ENCODE results near the gene FOXRED2. TPM values are rescaled to one million over a fixed set of nuclear protein-coding genes. Genes with fewer than 3 reads are reported as not detected.
A peak's percentile ranks its signal among the peaks of the same experiment; 100 is the strongest.

The FOXRED2 gene
- total RNA-seq, 4 donors from 2014 or later = 0.29 to 24.7 (median 9.5) TPM

DNA sequence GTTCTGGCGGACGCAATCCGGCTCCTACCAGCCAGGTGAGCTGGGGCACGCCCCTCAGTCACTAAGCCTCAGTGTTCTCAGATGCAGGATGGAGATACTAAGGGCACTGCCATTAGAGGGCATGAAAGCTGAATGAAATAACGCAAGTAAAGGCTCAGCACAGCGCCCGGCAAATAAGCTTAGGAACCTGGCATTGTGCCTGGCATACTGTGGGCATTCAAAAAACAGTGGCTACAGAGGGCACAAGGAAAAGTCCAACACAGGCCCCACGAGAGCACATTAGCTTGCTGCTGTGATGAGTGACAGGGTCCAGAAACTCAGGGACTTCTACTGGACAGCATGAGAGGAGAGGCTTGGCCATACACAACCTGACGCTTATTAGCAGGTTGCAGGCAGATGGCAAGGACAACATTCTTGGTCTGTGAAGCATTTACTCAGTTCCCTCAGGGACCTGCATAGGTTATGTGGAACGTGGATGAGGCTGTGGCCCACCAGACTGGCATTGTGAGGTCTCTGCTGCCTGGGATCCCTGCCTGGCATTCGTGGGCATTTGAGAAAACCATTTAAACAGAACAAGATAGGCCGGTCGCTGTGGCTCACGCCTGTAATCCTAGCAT is 37.6 kb downstream of the FOXRED2 start:
- intact Hi-C loops (cut with DNase I; ENCODE audit: low total_unique reads) = loop anchor here (10.0 kb wide), 1 partner anchor 144 kb away; no protein-coding TSS in a partner anchor
- TF ChIP-seq POLR2A (IDR thresholded peaks at IDR 0.05) (no peak), CTCF (IDR thresholded peaks at IDR 0.05) (no peak)
- Histone ChIP-seq H3K36me3 (no peaks in the 10 kb centered on the region), H3K4me1 (peaks cover 9 to 11% of the 10 kb centered on the region in 2 donors), H3K9me3 (no peaks in the 10 kb centered on the region), H3K27me3 (no peaks in the 10 kb centered on the region), H3K27ac (peak overlapping the region; percentile 96 to 97), H3K4me3 (no peak overlapping the region)
- DNase-seq = no peak

- no peak for DNase-seq
- peaks cover 9 to 11% of the 10 kb centered on the region in 2 donors for H3K4me1 ChIP-seq
- H3K27ac ChIP-seq = peak overlapping the region; percentile 96 to 97
- intact Hi-C loops (cut with DNase I; ENCODE audit: low total_unique reads) = loop anchor here (10.0 kb wide), 1 partner anchor 143 kb away; no protein-coding TSS in a partner anchor
- no peak for TF ChIP-seq CTCF (IDR thresholded peaks at IDR 0.05)
- no peak for TF ChIP-seq POLR2A (IDR thresholded peaks at IDR 0.05)
- no peak overlapping the region for H3K4me3 ChIP-seq
- H3K36me3 ChIP-seq = no peaks in the 10 kb centered on the region
- no peaks in the 10 kb centered on the region for H3K9me3 ChIP-seq
- no peaks in the 10 kb centered on the region for H3K27me3 ChIP-seq
Observed at GRCh38 chr22:36467946-36468345, 38.9 kb downstream of the FOXRED2 start.

- Histone ChIP-seq H3K9me3 (no peaks in the 10 kb centered on the region), H3K36me3 (no peaks in the 10 kb centered on the region), H3K4me1 (peaks cover 9 to 11% of the 10 kb centered on the region in 2 donors), H3K27ac (peak overlapping the region; percentile 96 to 97), H3K4me3 (no peak overlapping the region), H3K27me3 (no peaks in the 10 kb centered on the region)
- no peak for DNase-seq
- TF ChIP-seq POLR2A (IDR thresholded peaks at IDR 0.05) (no peak), CTCF (IDR thresholded peaks at IDR 0.05) (no peak)
- intact Hi-C loops (cut with DNase I; ENCODE audit: low total_unique reads) = loop anchor here (10.0 kb wide), 1 partner anchor 142 kb away; no protein-coding TSS in a partner anchor
Observed at GRCh38 chr22:36467042-36467810, 39.6 kb downstream of the FOXRED2 start.

- intact Hi-C loops (cut with DNase I; ENCODE audit: low total_unique reads) = loop anchor here (10.0 kb wide), 1 partner anchor 141 kb away; no protein-coding TSS in a partner anchor
- DNase-seq = no peak
- TF ChIP-seq POLR2A (IDR thresholded peaks at IDR 0.05) = no peak
- no peak for TF ChIP-seq CTCF (IDR thresholded peaks at IDR 0.05)
- H3K9me3 ChIP-seq = no peaks in the 10 kb centered on the region
- H3K36me3 ChIP-seq = no peaks in the 10 kb centered on the region
- H3K4me3 ChIP-seq = no peak overlapping the region
- peaks cover 9 to 11% of the 10 kb centered on the region in 2 donors for H3K4me1 ChIP-seq
- no peaks in the 10 kb centered on the region for H3K27me3 ChIP-seq
- H3K27ac ChIP-seq = peak overlapping the region; percentile 96 to 97
Observed at GRCh38 chr22:36466258-36466657, 40.6 kb downstream of the FOXRED2 start.
